HepG2 (cell line): Measurements from ENCODE around the gene CD2. TPM values are rescaled to one million over a fixed set of nuclear protein-coding genes. Genes with fewer than 3 reads are reported as not detected.

Source experiments
- ATAC-seq: fragments of 200-7000 bp; cut with Tn5 transposase; 3 replicates; pipeline ENCODE4 v1.9.1; 2020; ENCODE audit warnings: mild to moderate bottlenecking, moderate library complexity
- BruUV-seq: library from RNA; stranded (reverse); fragments of 400-500 nt; replicated peaks from 2 replicates; lab custom pipeline; 2021; lab: Mats Ljungman, UMichigan
- CTCF ChIA-PET: fragments of 300-600 bp; formaldehyde crosslinking; extraction: SDS; loops from one replicate; lab custom pipeline; 2021; ENCODE audit warnings: low total read pairs, inconsistent platforms, low intra/inter-chr PET ratio; lab: Yijun Ruan, JAX
- POLR2A ChIA-PET: fragments of 350-600 bp; sonication (Branson Sonifier 250); formaldehyde crosslinking; loops from one replicate; lab custom pipeline; 2020; ENCODE audit warnings: antibody characterized with exemption, inconsistent platforms; lab: Yijun Ruan, JAX
- DNase-seq: peaks from one replicate; pipeline ENCODE4 v3.0.0-alpha.2; 2015; ENCODE audit warnings: low spot score
- FAIRE-seq: peaks from 3 replicates; lab custom pipeline; 2011; peaks lifted over from hg19 to GRCh38; lab: Jason Lieb, UNC
- H2AFZ ChIP-seq: one replicate; pipeline ENCODE4 v1.6.1; 2011; ENCODE audit warnings: low read length, inconsistent platforms
- H3K27ac ChIP-seq: fragments of 300-600 bp; 3 replicates; pipeline ENCODE4 v1.8.0; 2011; ENCODE audit warnings: mixed run types, mild to moderate bottlenecking, mixed read lengths, low read length, inconsistent platforms; ENCODE audit not compliant: insufficient read depth; ENCODE audit errors: extremely low read length
- H3K27me3 ChIP-seq, 2 experiments: fragments of 200-600 bp in 1 of 2; 2 replicates in 1 of 2; 3 replicates in 1 of 2; pipeline versions ENCODE4 v1.6.0 to v1.8.0; 2011; ENCODE audit warnings: low read length in 2 of 2, mild to moderate bottlenecking in 2 of 2, moderate library complexity in 2 of 2, inconsistent platforms in 1 of 2; ENCODE audit not compliant: insufficient read depth in 2 of 2, control insufficient read depth in 1 of 2
- H3K36me3 ChIP-seq, 2 experiments: fragments of 200-600 bp in 1 of 2; replicated peaks in 1 of 2; 2 replicates in 1 of 2; 3 replicates in 1 of 2; pipeline versions ENCODE4 v1.5.1 to v1.8.0; 2011; ENCODE audit warnings: low read length in 2 of 2, inconsistent platforms in 1 of 2; ENCODE audit not compliant: insufficient read depth in 2 of 2, control insufficient read depth in 1 of 2
- H3K4me1 ChIP-seq: 2 replicates; pipeline ENCODE4 v1.5.1; 2012; ENCODE audit warnings: low read length, inconsistent platforms; ENCODE audit not compliant: insufficient read depth
- H3K4me2 ChIP-seq: 2 replicates; pipeline ENCODE4 v1.6.0; 2011; ENCODE audit warnings: low read depth, low read length, inconsistent platforms
- H3K4me3 ChIP-seq, 3 experiments: fragments of 200-600 bp in 1 of 3; sonication (generic), shearing (Covaris generic) in 1 of 3; replicated peaks in 1 of 3; 2 replicates each; pipeline ENCODE4 v1.5.1; 2011 to 2016; ENCODE audit warnings: low read length in 3 of 3, inconsistent platforms in 2 of 3, low read depth in 2 of 3, mild to moderate bottlenecking in 2 of 3, control low read depth in 1 of 3, mixed read lengths in 1 of 3; ENCODE audit not compliant: insufficient read depth in 1 of 3
- H3K79me2 ChIP-seq: one replicate; pipeline ENCODE4 v1.6.1; 2011; ENCODE audit warnings: low read length, inconsistent platforms; ENCODE audit not compliant: insufficient read depth
- H3K9ac ChIP-seq: 2 replicates; pipeline ENCODE4 v1.6.0; 2011; ENCODE audit warnings: mild to moderate bottlenecking, low read depth, low read length, inconsistent platforms; ENCODE audit not compliant: insufficient read depth
- H3K9me3 ChIP-seq: 2 replicates; pipeline ENCODE4 v1.5.1; 2012; ENCODE audit warnings: mild to moderate bottlenecking, low read length
- H4K20me1 ChIP-seq: 2 replicates; pipeline ENCODE4 v1.6.0; 2011; ENCODE audit warnings: inconsistent platforms, mild to moderate bottlenecking, low read length, moderate library complexity; ENCODE audit not compliant: insufficient read depth
- ARID2 ChIP-seq: sonication (generic); formaldehyde crosslinking; IDR thresholded peaks from 2 replicates; pipeline ENCODE4 v1.8.1; 2022; ENCODE audit warnings: mild to moderate bottlenecking, missing genetic modification reagents, borderline replicate concordance
- CBFB ChIP-seq: sonication (generic); formaldehyde crosslinking; IDR thresholded peaks from 2 replicates; pipeline ENCODE4 v1.4.0; 2020; ENCODE audit warnings: missing genetic modification reagents
- GABPB1 ChIP-seq: IDR thresholded peaks from 2 replicates; pipeline ENCODE4 v1.6.1; 2016; ENCODE audit warnings: mild to moderate bottlenecking, missing genetic modification reagents, moderate library complexity, missing compliant biosample characterization
- NPAS2 ChIP-seq: sonication (generic); formaldehyde crosslinking; IDR thresholded peaks from 2 replicates; pipeline ENCODE4 v1.8.0; 2022; ENCODE audit warnings: mild to moderate bottlenecking, missing genetic modification reagents, borderline replicate concordance
- RBFOX2 ChIP-seq: fragments of 200-400 bp; formaldehyde crosslinking; IDR thresholded peaks from 2 replicates; pipeline ENCODE4 v1.6.1; 2017; ENCODE audit warnings: low read depth, mild to moderate bottlenecking, low read length
- TMF1 ChIP-seq: sonication (generic); formaldehyde crosslinking; IDR thresholded peaks from 2 replicates; pipeline ENCODE4 v1.8.1; 2022; ENCODE audit warnings: low read depth, missing genetic modification reagents
- ZNF232 ChIP-seq: sonication (generic); formaldehyde crosslinking; IDR thresholded peaks from 2 replicates; pipeline ENCODE4 v1.4.0; 2020; ENCODE audit warnings: missing genetic modification reagents, borderline replicate concordance
- ZNF264 ChIP-seq: sonication (generic); formaldehyde crosslinking; IDR thresholded peaks from 2 replicates; pipeline ENCODE4 v1.4.0; 2020; ENCODE audit warnings: missing genetic modification reagents
- ZNF335 ChIP-seq: sonication (generic); formaldehyde crosslinking; IDR thresholded peaks from 2 replicates; pipeline ENCODE4 v1.4.0; 2020; ENCODE audit warnings: missing genetic modification reagents
- ZNF557 ChIP-seq: sonication (generic); formaldehyde crosslinking; IDR thresholded peaks from 2 replicates; pipeline ENCODE4 v1.4.0; 2020; ENCODE audit warnings: missing genetic modification reagents
- WGBS: methylation state at CpG from one replicate; pipeline ENCODE4 v1.1.6; 2017; ENCODE audit warnings: low lambda C conversion rate; 5-methylcytosine and 5-hydroxymethylcytosine counted together
- in situ Hi-C: cut with HindIII; loops from 2 replicates; pipeline ENCODE4 v1.10.0; 2017; ENCODE audit warnings: low pct_unique_long_range_greater_than_20kb; ENCODE audit not compliant: extremely low pct_ligation_motif_present
- intact Hi-C: fragments of 100-400 bp; cut with micrococcal nuclease; formaldehyde crosslinking; loops from one replicate; pipeline ENCODE4 v1.10.0; 2022; ENCODE audit not compliant: unreplicated experiment
- polyA plus RNA-seq, 8 experiments: library from polyadenylated mRNA; depleted of rRNA in 3 of 8; stranded (reverse) in 7 of 8; unstranded in 1 of 8; fragments of >200 nt; fragmentation: Illumina TruSeq in 4 of 8; extraction: Trizol in 4 of 8; gene quantifications; 2 replicates each; pipeline versions ENCODE4 v1.2.1 to v1.2.3, GENCODE V29; 2011 to 2016; ENCODE audit warnings: low read depth in 4 of 8, missing spikeins in 1 of 8, mixed read lengths in 1 of 8; ENCODE audit not compliant: insufficient read depth in 1 of 8
- total RNA-seq, 5 experiments: library from RNA; depleted of rRNA; stranded (reverse); fragments of >200 nt; fragmentation: Illumina TruSeq; extraction: Trizol; gene quantifications; 2 replicates each; pipeline ENCODE4 v1.2.3, GENCODE V29; 2016; ENCODE audit warnings: low read depth in 1 of 5
- TF ChIP-seq, protein P1 (sequence below): sonication (generic); formaldehyde crosslinking; IDR thresholded peaks from 2 replicates; pipeline ENCODE4 v1.4.0; 2020; ENCODE audit warnings: missing genetic modification reagents
- TF ChIP-seq, protein P2 (sequence below): sonication (generic); formaldehyde crosslinking; IDR thresholded peaks from 2 replicates; pipeline ENCODE4 v1.5.0; 2020; ENCODE audit warnings: mild to moderate bottlenecking, low read depth, missing genetic modification reagents, borderline replicate concordance

The CD2 gene
- total and polyA plus RNA-seq, 2 of the 13 experiments (the other 11 are each of a cell fraction or from before 2014, with no cell fraction given) = not detected

DNA sequence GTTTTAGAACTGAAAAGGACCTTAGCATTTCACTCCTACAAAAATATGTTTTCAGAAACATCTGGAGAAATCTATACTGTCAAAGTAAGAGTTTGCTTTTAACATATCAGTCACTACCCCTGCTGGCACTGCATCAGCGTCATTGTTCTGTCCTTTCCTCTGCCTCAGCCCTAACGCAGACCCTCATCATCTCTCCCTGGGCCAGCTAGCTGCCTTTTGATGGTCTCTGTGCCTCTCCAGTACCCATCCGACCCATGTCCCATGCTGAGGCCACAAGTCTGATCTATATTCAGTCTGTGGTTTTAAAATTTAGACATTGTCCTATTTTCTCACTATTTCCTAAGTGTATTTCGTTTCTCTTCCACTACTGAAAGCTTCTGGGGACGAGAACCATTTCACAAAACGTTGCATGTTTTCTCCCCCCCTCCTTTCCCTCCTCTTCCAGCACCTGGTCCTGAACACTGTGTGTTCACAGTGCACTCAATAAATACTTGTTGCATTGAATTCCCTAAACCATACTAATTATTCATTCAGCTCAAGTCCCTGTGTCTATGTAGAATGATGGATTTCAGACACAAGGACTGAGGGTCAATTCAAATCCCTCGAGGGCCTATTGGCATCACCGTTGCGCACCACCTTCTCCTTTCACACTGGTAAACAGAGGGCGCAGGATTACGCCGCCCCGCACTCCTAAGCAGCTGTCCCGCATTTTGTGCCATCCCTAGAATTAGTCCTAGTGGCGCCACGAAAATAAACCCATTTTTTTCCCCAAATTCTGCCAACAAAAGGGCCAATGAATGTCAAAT, 53.4 kb downstream of the CD2 start:
- Histone ChIP-seq H3K27ac (no peak overlapping the region), H3K9ac (no peak overlapping the region), H2AFZ (no peak overlapping the region), H3K9me3 (no peaks in the 10 kb centered on the region), H3K4me3 (no peak overlapping the region), H3K27me3 (no peaks in the 10 kb centered on the region), H4K20me1 (no peaks in the 10 kb centered on the region), H3K4me2 (no peak overlapping the region), H3K4me1 (no peaks in the 10 kb centered on the region), H3K36me3 (no peaks in the 10 kb centered on the region), H3K79me2 (no peaks in the 10 kb centered on the region)
- TF ChIP-seq ZNF335 (CRISPR knock-in tag) (no peak), NPAS2 (CRISPR knock-in tag) (no peak), ZNF232 (CRISPR knock-in tag) (no peak), TMF1 (CRISPR knock-in tag) (no peak)
- intact Hi-C loops = no loop called here
- no peak for DNase-seq
- no TSS peak for BruUV-seq
- ATAC-seq = no peak
- ChIA-PET POLR2A (no interaction called here), CTCF (no interaction called here)
- in situ Hi-C loops = no loop called here
- WGBS = 42% methylated on average over 16 of the region's 16 CpGs
- FAIRE-seq = no peak

DNA sequence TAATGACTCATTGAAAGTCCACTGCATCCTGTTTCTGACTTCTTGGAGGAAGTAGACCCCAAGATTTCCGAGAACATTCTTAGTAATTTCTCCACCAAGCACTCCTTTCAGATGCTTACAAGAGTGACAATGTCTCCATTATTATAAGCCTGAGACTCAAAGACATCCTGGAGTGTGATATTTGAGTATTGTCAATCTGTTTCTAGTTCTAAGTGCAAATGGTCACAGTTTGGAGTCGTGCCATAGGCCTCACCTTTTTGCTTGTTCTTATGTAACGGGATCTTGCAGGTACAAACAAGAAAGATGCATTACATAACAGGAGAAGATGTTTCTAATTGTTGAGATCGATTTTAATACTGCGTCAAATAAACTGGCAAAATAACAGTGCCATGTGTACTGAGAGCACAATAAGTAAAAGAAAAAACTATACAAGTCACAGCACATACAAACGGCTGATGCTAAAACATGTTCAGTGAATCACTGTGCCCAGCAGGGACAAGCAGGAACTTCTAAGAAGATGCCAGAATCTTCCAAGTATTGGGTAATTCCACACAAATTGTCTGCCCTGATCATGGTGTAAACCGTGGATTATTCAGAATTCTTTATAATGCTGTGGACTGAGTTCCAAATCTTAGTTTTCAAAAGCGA, 54.1 kb downstream of the CD2 start:
- Histone ChIP-seq H4K20me1 (no peaks in the 10 kb centered on the region), H3K9ac (no peak overlapping the region), H3K27ac (no peak overlapping the region), H3K4me3 (no peak overlapping the region), H3K36me3 (no peaks in the 10 kb centered on the region), H3K79me2 (no peaks in the 10 kb centered on the region), H3K27me3 (no peaks in the 10 kb centered on the region), H3K4me2 (no peak overlapping the region), H3K4me1 (no peaks in the 10 kb centered on the region), H2AFZ (no peak overlapping the region), H3K9me3 (no peaks in the 10 kb centered on the region)
- no peak for ATAC-seq
- no peak for DNase-seq
- POLR2A ChIA-PET = no interaction called here
- TF ChIP-seq, protein P1, sequence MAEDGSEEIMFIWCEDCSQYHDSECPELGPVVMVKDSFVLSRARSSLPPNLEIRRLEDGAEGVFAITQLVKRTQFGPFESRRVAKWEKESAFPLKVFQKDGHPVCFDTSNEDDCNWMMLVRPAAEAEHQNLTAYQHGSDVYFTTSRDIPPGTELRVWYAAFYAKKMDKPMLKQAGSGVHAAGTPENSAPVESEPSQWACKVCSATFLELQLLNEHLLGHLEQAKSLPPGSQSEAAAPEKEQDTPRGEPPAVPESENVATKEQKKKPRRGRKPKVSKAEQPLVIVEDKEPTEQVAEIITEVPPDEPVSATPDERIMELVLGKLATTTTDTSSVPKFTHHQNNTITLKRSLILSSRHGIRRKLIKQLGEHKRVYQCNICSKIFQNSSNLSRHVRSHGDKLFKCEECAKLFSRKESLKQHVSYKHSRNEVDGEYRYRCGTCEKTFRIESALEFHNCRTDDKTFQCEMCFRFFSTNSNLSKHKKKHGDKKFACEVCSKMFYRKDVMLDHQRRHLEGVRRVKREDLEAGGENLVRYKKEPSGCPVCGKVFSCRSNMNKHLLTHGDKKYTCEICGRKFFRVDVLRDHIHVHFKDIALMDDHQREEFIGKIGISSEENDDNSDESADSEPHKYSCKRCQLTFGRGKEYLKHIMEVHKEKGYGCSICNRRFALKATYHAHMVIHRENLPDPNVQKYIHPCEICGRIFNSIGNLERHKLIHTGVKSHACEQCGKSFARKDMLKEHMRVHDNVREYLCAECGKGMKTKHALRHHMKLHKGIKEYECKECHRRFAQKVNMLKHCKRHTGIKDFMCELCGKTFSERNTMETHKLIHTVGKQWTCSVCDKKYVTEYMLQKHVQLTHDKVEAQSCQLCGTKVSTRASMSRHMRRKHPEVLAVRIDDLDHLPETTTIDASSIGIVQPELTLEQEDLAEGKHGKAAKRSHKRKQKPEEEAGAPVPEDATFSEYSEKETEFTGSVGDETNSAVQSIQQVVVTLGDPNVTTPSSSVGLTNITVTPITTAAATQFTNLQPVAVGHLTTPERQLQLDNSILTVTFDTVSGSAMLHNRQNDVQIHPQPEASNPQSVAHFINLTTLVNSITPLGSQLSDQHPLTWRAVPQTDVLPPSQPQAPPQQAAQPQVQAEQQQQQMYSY (CRISPR knock-in tag) = no peak
- TF ChIP-seq, protein P2, sequence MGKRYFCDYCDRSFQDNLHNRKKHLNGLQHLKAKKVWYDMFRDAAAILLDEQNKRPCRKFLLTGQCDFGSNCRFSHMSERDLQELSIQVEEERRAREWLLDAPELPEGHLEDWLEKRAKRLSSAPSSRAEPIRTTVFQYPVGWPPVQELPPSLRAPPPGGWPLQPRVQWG (CRISPR knock-in tag) = no peak
- no peak for TF ChIP-seq ZNF264 (CRISPR knock-in tag)
- TF ChIP-seq CBFB = no peak
- no peak for TF ChIP-seq GABPB1 (CRISPR knock-in tag)
- no peak for TF ChIP-seq ARID2 (CRISPR knock-in tag)
- TF ChIP-seq ZNF557 (CRISPR knock-in tag) = no peak
- TF ChIP-seq RBFOX2 = no peak
- BruUV-seq = no TSS peak
- intact Hi-C loops = no loop called here
- WGBS = 19% methylated on average over 8 of the region's 8 CpGs
- CTCF ChIA-PET = no interaction called here
- FAIRE-seq = no peak
- in situ Hi-C loops = no loop called here
